ENCODE data around the gene DLEU7.

DNA sequence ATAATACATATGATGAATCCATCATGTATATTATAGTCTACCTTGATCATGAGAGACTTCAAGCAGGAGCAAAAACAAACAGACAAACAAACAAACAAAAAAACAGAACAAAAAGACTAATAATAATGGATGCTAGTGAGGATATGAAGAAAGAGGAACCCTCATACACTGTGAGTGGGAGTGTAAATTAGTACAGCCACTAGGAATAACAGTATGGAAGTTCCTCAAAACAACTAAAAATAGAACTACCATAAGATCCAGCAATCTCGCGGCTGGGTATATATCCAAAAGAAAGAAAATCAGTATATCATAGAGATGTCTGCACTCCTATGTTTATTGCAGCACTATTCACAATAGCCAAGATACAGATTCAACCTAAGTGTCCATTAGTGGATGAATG lies 7.0 kb upstream of the DLEU7 start:
- TF ChIP-seq POLR2A (IDR thresholded peaks at IDR 0.05) (no peak), CTCF (IDR thresholded peaks at IDR 0.05 in 8 of 11, conservative IDR thresholded peaks at IDR 0.05 in 3 of 11) (no peak), POLR2AphosphoS5 (IDR thresholded peaks at IDR 0.05) (no peak)
